GM21381 (cell line): ENCODE results near the gene APLP2.
"Not testable (repeated sequence)": the region's sequence is repeated elsewhere in the genome, so short reads cannot be mapped to it uniquely, and the experiment has no call there.

Source experiments
- ATAC-seq: cut with Tn5 transposase; IDR thresholded peaks from one replicate; pipeline ENCODE4 v1.9.1; 2021; ENCODE audit warnings: mild to moderate bottlenecking, moderate library complexity; ENCODE audit not compliant: unreplicated experiment

APLP2 gene

DNA sequence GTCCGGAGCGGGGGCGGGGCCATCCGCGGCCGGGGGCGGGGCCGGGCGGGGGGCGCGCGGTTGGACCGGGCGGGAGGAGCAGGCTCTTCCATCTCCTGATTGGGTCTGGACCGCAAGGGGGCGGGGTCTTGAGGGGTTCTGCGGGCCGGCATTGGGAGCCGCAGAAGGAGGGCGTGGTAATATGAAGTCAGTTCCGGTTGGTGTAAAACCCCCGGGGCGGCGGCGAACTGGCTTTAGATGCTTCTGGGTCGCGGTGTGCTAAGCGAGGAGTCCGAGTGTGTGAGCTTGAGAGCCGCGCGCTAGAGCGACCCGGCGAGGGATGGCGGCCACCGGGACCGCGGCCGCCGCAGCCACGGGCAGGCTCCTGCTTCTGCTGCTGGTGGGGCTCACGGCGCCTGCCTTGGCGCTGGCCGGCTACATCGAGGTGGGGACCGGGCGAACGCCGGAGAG lies at the start of gene APLP2:
Gene APLP2, plus strand, starts transcription at position 236 of the 450 bp plus-strand sequence. Its CDS starts 84 bp downstream, at position 320.
- ATAC-seq = peak; percentile 96

DNA sequence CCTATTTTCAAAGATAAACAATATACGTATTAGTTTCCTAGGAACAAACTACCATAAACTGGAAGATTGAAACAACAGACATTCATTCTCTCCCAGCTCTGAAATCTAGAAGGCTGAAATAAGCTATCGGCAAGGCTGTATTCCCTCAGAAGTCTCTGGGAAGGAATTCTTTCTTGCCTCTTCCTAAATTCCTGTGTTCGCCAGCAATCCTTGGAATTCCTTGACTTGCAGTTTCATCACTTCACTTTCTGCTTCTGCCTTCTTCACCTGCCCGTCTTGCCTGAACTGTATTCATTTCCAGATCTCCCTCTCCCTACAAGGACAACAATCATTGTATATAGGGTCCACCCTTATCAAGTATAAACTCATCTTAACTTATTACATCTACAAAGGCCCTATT lies 49.4 kb upstream of the APLP2 start:
- no peak for ATAC-seq

DNA sequence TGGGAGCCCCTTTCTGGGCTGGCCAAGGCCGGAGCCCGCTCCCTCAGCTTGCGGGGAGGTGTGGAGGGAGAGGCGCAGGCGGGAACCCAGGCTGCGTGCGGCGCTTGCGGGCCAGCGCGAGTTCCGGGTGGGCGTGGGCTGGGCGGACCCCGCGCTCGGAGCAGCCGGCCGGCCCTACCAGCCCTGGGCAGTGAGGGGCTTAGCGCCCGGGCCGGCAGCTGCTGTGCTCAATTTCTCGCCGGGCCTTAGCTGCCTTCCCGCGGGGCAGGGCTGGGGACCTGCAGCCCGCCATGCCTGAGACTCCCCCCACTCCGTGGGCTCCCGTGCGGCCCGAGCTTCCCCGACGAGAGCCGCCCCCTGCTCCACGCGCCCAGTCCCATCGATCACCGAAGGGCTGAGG lies 48.1 kb upstream of the APLP2 start:
- ATAC-seq = not testable (repeated sequence)

DNA sequence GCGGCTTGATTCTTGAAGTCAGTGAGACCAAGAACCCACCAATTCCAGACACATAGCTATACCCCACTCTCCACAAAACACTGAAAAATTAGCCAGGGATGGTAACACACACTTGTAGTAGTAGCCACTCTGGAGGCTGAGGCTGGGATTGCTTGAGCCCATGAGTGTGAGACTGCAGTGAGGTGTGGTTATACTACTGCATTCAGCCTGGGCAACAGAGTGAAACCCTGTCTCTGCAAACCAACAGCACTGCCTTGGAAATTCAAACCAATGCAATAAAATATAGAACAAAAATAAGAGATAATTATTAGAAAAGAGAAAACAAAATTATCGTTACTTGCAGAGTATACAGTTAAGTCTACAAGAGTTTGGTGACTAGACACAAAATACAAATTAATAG lies 46.9 kb upstream of the APLP2 start:
- ATAC-seq = no peak

DNA sequence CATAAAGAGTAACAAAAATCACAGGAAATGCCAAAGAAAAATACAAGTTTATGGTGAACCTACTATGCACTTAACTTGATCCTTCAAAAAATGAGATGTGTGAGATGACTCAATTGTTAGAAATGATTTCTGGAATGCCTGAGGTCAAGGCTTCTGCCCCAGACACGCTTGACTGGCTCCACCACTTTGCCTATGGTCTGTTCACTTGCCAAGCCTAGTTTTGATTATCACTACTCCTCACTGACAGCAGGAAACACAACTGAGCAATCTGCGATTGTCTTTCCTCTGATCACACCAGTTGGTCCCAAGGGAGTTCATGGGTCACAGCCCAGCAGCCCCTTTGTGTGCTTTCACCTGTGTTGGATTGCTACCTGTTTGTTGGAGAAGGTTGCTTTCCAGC lies 46.5 kb upstream of the APLP2 start:
- peak; percentile 99 for ATAC-seq

DNA sequence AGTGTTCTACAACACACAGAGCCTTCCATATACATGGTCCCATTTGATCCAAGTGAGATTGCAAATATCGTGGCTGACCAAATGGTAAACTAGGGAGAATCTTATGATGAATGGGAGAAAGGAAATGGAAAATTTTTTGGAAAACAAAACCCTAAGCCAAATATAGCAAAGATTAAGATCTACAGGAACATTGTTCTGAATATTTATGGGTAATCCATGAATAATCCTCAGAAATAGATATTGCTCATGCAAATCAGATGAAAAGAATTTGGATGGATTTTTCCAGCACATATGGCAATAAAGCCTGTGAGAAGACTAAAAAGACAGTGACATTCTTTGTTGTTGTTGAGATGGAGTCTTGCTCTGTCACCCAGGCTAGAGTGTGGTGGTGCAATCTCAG lies 45.3 kb upstream of the APLP2 start:
- ATAC-seq = no peak

DNA sequence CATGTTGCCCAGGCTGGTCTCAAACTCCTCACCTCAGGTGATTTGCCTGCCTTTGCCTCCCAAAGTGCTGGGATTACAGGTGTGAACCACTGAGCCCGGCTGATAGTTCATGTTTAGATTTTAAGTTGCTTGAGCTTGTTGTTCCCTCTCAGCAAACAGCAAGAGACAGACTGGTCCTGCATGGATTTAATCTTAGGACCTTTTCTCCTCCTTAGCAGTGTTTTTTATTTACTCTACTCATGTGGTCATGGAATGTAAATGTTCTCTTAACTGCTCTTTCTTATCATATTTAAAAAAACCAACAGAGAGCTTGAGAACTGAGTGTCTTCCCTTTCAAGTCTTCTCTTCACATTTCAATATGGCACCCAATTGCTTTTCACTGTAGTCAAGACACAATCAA lies 44.3 kb upstream of the APLP2 start:
- no peak for ATAC-seq

DNA sequence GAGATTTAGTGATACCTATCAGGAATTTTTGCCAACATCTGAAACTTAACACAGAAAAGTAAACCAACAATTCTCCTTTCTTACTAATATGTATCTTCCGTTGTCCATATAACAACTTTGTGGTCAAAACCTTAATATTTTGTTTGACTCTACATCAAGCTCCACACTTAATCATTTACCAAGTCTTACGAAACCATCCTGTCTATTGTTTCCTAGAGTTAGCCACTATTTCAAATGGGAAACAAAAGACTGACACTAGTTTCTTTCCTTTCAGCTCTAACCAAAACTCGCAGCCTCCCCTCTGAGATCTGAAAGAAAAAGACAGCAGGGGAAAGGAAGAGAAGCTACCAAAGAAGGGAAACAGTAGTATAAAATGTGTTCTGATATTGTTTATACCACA lies 40.6 kb upstream of the APLP2 start:
- peak; percentile 57 for ATAC-seq

DNA sequence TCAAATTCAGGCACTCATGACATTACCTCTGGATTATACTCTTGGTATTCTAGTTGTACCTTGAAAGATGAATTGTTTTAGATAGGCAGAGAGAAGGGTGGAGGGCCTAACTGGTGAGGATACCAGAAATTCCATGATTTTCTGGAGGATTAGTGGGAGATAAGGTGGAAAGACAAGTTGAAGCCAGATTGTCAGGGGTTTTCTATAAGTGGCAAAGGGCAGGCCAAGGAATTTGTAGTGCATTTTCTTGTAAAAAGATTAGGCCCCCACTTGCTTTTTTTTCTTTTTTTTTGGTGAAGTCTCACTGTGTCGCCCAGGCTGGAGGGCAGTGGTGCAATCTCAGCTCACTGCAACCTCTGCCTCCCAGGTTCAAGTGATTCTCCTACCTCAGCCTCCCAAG lies 38.6 kb upstream of the APLP2 start:
- no peak for ATAC-seq

DNA sequence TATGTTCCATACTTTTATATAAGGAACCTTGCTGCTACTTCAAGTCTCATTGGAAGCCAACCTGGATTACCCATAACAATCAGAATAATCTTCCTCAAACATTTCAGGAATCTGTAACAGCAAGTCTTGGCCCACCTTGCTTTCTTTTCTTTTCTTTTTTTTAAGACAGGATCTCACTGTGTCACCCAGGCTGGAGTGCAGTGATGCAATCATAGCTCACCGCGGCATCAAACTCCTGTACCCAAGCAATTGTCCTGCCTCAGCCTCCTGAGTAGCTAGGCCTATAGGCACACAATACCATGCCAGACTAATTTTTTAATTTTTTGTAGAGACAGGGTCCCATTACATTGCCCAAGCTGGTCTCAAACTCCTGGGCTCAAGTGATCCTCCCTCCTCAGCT lies 37.7 kb upstream of the APLP2 start:
- no peak for ATAC-seq

DNA sequence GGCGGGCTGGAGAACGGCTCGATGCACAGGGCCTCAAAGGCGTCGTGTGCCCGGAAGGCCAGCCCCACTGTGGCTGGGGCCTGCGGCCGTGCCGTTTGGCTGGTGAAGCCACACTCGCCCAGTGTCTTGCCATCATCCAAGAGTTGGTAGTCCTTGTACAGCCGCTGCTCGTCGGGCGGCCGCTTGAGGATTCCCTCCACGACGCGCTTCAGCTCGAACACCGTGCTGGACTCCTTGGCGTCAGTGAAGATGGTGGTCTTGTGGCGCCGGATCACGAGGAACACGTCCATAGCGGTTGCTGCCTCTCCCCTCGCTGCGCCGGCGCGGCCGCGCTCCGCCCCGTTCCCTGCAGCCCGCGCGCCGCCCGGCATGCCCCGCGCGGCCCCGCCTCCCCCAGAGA lies 36.8 kb upstream of the APLP2 start:
- ATAC-seq = no peak

DNA sequence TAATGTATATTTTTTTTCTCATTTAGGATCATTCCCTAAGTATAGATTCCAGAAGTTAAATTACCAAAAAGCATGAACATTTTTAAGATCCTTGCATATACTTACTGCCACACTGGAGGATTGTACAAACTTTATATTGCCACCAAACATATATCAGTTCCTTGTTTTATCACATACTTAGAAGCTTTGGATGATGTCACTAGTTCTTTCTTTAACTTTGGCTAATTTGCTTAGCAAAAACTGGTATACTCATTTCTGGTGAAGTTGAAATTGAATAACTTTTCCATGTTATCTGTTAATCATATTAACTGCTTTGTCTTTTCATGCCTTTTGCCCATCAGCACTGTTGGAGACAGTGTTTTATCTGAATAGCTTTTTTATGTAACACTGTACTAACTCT lies 35.5 kb upstream of the APLP2 start:
- no peak for ATAC-seq

DNA sequence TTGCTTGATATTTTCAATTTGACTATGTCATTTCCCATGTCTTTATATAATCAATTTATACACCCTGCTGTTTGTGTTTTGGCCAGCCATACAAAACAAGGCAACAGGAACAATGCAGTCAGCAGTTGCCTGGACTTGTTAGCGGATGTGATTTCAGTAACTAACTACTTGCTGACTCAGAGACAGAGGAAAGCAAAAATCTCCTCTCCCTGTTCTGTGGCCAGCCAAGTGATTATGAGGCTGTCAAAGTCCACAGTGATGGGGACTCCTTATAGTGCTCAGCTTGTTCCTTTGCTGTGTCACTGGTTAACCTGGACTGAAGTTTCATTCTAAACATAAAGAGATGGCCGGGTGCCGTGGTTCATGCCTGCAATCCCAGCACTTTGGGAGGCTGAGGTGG lies 32.6 kb upstream of the APLP2 start:
- ATAC-seq = no peak

DNA sequence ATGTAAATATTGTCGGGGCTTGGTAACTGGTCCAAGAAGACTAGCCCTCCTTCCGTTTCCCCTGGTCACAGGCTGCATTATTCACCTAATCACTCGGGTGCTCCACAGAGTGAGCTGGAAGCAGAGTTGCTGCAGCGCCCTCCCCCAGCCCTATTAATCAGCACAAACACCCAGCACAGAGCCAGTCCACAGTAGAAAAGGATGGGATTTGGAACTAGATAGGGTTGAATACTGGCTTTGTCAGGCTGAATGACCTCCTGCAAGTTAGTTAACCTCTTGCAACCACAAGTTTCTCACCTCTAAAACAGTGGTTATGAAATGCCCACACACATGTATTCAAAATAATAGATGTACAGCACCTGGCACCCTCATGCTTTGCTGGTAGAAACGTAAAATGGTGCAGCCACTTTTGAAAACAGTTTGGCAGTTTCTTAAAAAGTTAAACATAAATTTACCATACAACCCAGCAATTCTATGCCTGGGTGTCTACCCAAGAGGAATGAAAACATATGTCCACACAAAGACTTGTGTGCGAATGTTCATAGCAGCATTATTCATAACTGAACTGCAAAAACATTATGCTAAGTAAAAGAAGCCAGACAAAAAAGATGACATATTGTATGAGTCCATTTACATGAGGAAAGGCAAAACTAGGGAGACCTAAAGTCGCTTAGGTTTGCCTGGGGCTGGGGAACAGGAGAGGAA lies 31.7 kb upstream of the APLP2 start:
- ATAC-seq = no peak

DNA sequence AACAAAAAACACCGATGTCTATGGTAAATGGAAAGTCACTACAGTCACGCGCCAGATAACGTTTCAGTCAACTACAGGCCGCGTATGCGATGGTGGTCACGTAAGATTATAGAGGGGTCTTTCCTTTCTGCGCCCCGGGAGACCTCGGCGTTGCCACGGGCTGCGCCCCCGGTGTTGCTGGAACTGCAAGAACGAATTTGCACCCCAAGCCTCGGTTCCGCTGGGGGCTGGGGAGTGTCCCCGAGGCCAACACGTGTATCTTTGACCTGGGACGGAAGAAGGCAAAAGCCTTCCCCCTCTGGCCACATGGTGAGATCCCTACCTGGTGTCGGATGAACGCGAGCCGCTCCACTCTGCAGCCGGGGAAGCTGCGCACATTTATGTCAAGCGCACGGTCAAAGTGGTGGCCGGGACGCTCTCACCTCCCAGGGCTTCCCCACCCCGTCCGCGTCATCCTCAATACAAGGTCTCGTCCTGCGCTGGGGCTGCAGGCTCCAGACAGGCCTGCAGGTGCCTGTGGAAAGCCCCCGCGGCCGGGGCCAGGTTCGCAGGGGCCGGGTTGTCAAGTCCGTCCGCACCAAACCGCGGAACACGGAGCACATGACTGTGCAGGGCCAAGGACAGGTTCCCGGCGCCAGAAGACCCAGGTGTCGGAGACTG lies 29.3 kb upstream of the APLP2 start:
- no peak for ATAC-seq

DNA sequence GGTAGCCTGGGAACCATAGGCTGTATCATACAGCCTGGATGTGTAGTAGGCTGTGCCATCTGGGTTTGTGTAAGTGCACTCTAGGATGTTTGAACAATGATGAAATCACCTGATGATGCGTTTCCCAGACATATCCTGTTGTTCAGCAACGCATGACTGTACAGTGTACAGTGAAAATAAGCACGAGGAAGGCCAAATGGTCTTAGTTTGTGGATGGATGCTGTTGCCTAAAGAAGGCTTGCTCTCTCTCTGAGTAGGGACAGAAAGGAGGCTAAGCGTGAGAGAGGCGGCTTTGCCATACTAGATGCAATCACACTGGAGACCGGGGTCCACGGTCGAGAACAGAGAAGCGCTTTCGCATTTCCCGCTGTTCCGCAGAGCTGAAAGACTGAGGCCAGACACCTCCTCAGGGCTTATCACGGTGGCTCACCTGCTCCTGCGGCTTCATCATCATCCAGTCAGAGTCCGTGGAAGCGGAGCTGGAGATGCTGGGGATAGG lies 27.6 kb upstream of the APLP2 start:
- ATAC-seq = no peak

DNA sequence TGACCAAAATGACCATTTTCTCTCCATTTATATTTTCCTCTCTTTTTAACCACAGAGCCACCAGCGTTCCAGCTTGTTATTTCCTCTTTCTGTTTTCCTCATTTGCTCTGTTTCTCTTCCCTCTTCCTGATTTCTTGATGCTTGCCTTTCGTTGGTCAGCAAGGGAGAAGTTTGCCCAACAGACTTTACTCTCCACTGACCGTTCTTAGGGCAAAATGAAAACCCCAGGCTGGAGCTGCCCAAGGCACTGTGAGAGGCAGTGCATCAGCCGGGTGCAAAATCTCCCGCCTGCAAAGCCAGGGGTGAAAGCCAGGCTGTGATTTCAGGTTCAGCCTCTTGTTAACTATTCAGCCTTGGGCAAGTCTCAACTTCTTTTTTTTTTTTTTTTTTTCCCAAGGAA lies 26.1 kb upstream of the APLP2 start:
- no peak for ATAC-seq

DNA sequence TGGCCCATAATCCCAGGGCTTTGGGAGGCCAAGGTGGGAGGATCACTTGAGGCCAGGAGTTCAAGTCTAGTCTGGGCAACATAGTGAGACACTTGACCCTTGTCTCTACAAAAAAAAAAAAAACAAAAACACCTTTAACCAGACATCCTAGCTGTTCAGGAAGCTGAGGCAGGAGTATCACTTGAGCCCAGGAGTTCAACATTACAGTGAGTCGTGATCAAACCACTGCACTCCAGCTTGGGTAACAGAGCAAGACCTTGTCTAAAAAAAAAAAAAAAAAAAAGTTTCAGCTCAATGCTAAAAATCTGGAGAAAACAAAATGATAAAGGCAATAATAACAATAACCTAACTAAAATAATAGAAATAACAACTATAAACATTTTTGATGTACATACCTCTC lies 22.6 kb upstream of the APLP2 start:
- ATAC-seq = no peak

DNA sequence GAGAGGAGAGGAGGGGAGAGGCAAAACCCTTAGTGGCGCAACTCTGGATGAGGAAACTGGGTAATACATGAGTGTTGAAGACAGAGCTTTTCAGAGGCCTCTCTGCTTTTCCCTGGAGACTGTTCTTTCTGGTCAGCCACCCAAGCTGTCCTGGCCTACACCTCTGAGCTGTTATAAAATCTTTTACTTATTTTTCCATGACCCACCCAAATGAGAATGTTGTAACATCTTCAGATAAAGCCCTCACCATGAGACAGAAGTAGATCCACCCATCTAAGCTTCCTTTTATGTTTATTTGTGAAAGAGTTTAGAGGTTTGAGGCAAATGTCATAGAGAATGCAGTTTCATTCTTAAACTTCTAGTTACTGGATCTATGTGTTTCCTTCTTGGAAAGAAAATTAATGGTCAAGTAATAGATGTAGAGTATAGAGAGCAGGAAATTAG lies 20.3 kb upstream of the APLP2 start:
- no peak for ATAC-seq

DNA sequence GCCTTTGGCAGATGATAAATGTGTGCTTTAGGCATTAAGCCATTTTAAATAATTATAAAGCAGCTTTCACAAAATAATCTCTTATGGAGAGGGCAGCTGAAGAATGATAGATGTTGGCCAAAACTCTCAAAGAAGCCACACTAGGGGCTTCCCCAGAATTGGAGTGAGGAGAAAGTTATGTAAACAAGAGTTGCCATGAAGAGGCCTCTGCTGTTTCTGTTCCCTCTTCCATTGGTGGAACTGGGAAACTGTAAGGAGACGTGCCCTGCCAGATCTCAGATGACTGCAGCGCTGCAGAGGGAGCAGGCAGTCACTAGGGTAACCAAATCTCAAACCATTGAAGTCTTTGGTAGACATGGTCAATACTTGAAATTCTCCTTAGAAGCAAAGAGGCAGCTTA lies 19.4 kb upstream of the APLP2 start:
- no peak for ATAC-seq

DNA sequence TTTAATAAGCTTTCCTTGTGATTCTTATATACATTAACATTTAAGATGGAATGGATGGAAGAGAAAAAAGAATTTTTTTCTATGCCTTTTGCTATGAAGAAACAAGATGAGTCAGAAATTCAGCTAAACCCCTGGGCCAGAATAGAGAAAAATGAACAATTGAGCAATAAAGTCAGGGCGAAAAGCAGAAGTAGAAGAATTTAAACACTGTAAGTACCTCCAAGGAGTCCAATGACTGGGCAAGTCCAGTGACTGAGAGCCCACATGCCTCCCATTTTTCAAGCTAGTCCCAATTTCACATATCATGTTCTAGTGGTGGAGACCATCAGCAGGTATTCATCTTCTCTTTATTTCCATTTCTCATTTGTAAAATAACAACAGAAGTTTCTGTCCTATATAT lies 18.6 kb upstream of the APLP2 start:
- ATAC-seq = no peak

DNA sequence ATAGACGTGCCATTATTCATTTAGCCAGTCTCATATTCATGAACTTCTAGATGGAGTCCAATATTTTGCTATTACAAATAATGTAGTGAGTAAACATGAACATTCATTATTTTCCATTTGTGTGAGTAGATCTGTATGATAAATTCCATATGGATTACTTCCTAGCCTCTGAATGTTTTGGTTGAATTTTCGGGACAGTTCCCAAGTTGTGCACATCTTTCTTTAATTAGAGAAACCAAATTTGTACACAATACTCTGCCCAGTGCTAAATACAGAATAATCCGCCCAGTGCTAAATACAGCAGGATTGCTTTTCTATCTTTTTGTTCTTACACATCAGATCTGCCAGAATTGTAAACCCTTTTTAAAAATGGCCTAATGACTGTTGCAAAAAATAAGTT lies 17.1 kb upstream of the APLP2 start:
- no peak for ATAC-seq

DNA sequence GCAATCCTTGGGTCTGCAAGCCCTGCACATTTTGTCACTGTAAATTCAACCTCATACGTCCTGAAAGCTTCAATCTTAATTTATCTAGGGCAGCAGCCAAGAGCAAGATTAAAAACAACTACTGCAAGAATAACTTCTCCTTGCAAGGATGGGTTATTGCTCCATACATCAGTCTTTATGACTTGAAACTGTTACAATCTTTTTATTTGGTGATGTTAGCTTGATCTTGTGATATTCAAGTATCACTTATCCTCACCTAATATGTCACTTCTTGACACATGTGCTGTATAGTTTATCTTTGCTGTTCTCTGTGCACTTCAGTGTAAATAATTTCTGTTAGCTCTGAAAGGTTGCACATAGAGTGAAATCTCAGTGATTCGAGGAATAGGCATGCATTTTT lies 14.7 kb upstream of the APLP2 start:
- ATAC-seq = no peak
